Keratinocyte (primary cell): ENCODE measurements around the gene ATP6V0E1.

Source experiments
- EZH2 ChIP-seq: IDR thresholded peaks from one replicate; pipeline ENCODE4 v1.6.1; 2012; ENCODE audit warnings: inconsistent platforms, mild to moderate bottlenecking, low read length, moderate library complexity
- TF ChIP-seq, protein P1 (sequence below), 3 experiments: IDR thresholded peaks in 1 of 3; conservative IDR thresholded peaks in 1 of 3; optimal IDR thresholded peaks in 1 of 3; 2 replicates in 2 of 3; 3 replicates in 1 of 3; pipeline versions ENCODE3 to v1.5.1; 2011; ENCODE audit warnings: low read length in 3 of 3, mild to moderate bottlenecking in 3 of 3, moderate library complexity in 2 of 3, control low read depth in 1 of 3, inconsistent platforms in 1 of 3; ENCODE audit not compliant: insufficient read depth in 2 of 3; ENCODE audit errors: extremely low read depth in 1 of 3

- TF ChIP-seq, protein P1, sequence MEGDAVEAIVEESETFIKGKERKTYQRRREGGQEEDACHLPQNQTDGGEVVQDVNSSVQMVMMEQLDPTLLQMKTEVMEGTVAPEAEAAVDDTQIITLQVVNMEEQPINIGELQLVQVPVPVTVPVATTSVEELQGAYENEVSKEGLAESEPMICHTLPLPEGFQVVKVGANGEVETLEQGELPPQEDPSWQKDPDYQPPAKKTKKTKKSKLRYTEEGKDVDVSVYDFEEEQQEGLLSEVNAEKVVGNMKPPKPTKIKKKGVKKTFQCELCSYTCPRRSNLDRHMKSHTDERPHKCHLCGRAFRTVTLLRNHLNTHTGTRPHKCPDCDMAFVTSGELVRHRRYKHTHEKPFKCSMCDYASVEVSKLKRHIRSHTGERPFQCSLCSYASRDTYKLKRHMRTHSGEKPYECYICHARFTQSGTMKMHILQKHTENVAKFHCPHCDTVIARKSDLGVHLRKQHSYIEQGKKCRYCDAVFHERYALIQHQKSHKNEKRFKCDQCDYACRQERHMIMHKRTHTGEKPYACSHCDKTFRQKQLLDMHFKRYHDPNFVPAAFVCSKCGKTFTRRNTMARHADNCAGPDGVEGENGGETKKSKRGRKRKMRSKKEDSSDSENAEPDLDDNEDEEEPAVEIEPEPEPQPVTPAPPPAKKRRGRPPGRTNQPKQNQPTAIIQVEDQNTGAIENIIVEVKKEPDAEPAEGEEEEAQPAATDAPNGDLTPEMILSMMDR (optimal IDR thresholded peaks at IDR 0.05 in 1 of 3, IDR thresholded peaks at IDR 0.05 in 1 of 3, conservative IDR thresholded peaks at IDR 0.05 in 1 of 3; ENCODE audit: extremely low read depth in 1 of 3, insufficient read depth in 2 of 3, low read length in 3 of 3) = no peak
- no peak for TF ChIP-seq EZH2
Observed at GRCh38 chr5:172990776-172991175, 7.2 kb downstream of the ATP6V0E1 start.
